Activated T-helper 2 cell treated with anti-CD3 and anti-CD28 coated beads, Interferon-gamma antibody, Interleukin-2, Interleukin-4, amounts not matched to agents 10 μg/mL and 5 μg/mL and 100 μg/mL, durations not matched to agents 14 hours and 24 hours and 36 hours (primary cell): ENCODE results near the gene TBC1D23. TPM values are rescaled to one million over a fixed set of nuclear protein-coding genes. Genes with fewer than 3 reads are reported as not detected.

Experiments
- DNase-seq: peaks from one replicate; pipeline ENCODE4 v3.0.0; 2021; ENCODE audit warnings: low spot score
- H3K27ac Mint-ChIP-seq: one replicate; pipeline ENCODE4 v1.8.0; 2021; ENCODE audit warnings: mixed read lengths
- H3K27me3 Mint-ChIP-seq: one replicate; pipeline ENCODE4 v1.8.0; 2021; ENCODE audit warnings: low read depth, mixed read lengths
- H3K36me3 Mint-ChIP-seq: one replicate; pipeline ENCODE4 v1.8.0; 2021; ENCODE audit warnings: low read depth, mixed read lengths
- H3K4me1 Mint-ChIP-seq: one replicate; pipeline ENCODE4 v1.8.0; 2021; ENCODE audit warnings: low read depth, mixed read lengths
- H3K4me3 Mint-ChIP-seq: one replicate; pipeline ENCODE4 v1.8.0; 2021; ENCODE audit warnings: low read depth, mild to moderate bottlenecking, moderate library complexity, mixed read lengths
- H3K9me3 Mint-ChIP-seq: one replicate; pipeline ENCODE4 v1.8.0; 2021; ENCODE audit warnings: mixed read lengths
- intact Hi-C: fragments of 100-400 bp; cut with micrococcal nuclease; formaldehyde crosslinking; loops from one replicate; pipeline ENCODE4 v1.15.1; 2023
- total RNA-seq: library from RNA; stranded (reverse); gene quantifications from 2 replicates; pipeline ENCODE4 v1.2.3, GENCODE V29; 2022

The TBC1D23 gene
- total RNA-seq, 1 donor from 2014 or later: 18.7 TPM

DNA sequence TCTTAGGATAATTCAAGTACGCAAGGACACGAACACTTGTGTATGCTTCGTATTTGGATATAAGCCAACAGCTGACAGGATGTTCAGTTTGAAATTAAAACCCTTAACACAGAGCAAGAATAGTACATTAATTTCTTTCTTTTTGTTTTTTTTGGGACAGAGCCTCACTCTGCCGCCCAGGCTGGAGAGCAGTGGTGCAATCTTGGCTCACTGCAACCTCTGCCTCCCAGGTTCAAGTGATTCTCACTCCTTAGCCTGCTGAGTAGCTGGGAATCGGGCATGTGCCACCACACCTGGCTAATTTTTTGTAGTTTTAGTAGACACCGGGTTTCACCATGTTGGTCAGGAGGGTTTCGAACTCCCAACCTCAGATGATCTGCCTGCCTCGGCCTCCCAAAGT is 107.6 kb downstream of the TBC1D23 start:
- Mint-ChIP-seq H3K27me3 (no peaks in the 10 kb centered on the region), H3K27ac (no peak overlapping the region), H3K4me3 (no peak overlapping the region), H3K9me3 (no peaks in the 10 kb centered on the region), H3K36me3 (peaks cover 66% of the 10 kb centered on the region), H3K4me1 (no peaks in the 10 kb centered on the region)
- no peak for DNase-seq
- intact Hi-C loops: no loop called here

GRCh38 chr3:100370756-100371155 is 110.0 kb downstream of the TBC1D23 start:
- no peak for DNase-seq
- Mint-ChIP-seq H3K4me1 (no peaks in the 10 kb centered on the region), H3K36me3 (peaks cover 61% of the 10 kb centered on the region), H3K4me3 (no peak overlapping the region), H3K27ac (no peak overlapping the region), H3K9me3 (no peaks in the 10 kb centered on the region), H3K27me3 (no peaks in the 10 kb centered on the region)
- intact Hi-C loops: no loop called here

- Mint-ChIP-seq H3K36me3 (peaks cover 65% of the 10 kb centered on the region), H3K27me3 (no peaks in the 10 kb centered on the region), H3K4me1 (no peaks in the 10 kb centered on the region), H3K27ac (no peak overlapping the region), H3K9me3 (no peaks in the 10 kb centered on the region), H3K4me3 (no peak overlapping the region)
- DNase-seq: no peak
- intact Hi-C loops: no loop called here
These were observed 113.7 kb downstream of the TBC1D23 start for GRCh38 chr3:100374521-100374920.

Other genes starting within 250 kb of the TBC1D23 start
- gene FILIP1L, start 146.5 kb upstream of the TBC1D23 start, total RNA-seq: 4.5 TPM in 2 replicates
- 73.0 and 73.7 TPM in 2 replicates for gene NIT2, start 73.8 kb downstream of the TBC1D23 start, total RNA-seq
- 52.8 and 54.4 TPM in 2 replicates for gene TOMM70, start 140.1 kb downstream of the TBC1D23 start, total RNA-seq
- gene LNP1, start 140.5 kb downstream of the TBC1D23 start, total RNA-seq: 2.0 and 2.8 TPM in 2 replicates
- gene TMEM45A, start 231.6 kb downstream of the TBC1D23 start, total RNA-seq: 0.96 and 1.1 TPM in 2 replicates